Fibroblast of peridontal ligament (primary cell): ENCODE measurements around the gene MAPK13.
"Not testable (repeated sequence)": the region's sequence is repeated elsewhere in the genome, so short reads cannot be mapped to it uniquely, and the experiment has no call there.

Source experiments
- DNase-seq: peaks from one replicate; pipeline ENCODE4 v3.0.0-alpha.2; 2010; ENCODE audit errors: extremely low read depth

Gene MAPK13

GRCh38 chr6:36129941-36130666 lies at the start of gene MAPK13:
TSS of gene MAPK13 (plus strand) at chr6:36130513. CDS start at chr6:36130583, 70 bp downstream.
- peak; percentile 49 for DNase-seq

DNA sequence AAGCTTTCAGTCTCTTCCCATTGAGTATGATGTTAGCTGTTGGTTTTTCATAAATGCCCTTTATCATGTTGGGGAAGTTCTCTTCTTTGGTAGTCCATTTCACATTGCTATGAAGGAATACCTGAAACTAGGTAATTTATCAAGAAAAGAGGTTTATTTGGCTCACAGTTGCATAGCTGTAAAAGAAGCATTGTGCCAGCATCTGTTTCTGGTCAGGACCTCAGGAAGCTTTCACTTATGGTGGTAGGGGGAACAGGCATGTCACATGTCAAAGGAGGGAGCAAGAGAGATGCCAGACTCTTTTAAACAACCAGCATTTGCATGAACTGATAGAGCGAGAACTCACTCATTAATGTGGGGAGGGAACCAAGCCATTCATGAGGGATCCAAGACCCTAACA lies 48.0 kb upstream of the MAPK13 start:
- no peak for DNase-seq

DNA sequence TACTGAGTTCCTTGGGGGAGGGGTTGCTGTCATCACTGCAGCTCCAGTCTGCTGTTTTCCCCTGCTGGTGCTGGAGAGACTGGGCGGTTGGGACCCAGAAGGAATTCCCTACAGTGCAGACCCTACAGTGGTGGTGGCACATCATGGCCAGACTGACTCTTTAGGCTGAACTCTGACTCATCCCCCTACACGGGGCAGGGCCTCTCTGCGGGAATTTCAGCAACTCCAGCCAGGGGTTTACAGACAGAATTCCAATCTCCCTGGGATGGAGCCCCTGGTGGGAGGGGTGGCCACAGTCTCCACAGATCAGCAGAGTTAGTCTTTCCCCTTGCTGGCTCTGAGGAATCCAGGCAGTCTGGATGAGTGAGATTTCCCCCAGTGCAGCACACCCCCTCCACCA lies 46.9 kb upstream of the MAPK13 start:
- no peak for DNase-seq

DNA sequence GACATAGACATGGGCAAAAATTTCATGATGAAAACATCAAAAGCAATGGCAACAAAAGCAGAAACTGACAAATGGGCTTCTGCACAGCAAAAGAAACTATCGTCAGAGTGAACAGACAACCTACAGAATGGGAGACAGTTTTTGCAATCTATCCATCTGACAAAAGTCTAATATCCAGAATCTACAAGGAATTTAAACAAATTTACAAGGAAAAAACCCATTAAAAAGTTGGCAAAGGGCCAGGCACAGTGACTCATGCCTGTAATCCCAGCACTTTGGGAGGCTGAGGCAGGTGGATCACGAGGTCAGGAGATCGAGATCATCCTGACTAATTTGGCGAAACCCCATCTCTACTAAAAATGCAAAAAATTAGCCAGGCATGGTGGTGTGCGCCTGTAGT lies 42.1 kb upstream of the MAPK13 start:
- DNase-seq = not testable (repeated sequence)

- DNase-seq = no peak
Measured at GRCh38 chr6:36089048-36089447, 41.3 kb upstream of the MAPK13 start.

- DNase-seq = no peak
Measured at GRCh38 chr6:36094238-36094637, 36.1 kb upstream of the MAPK13 start.

- peak; percentile 79 for DNase-seq
Measured at GRCh38 chr6:36094753-36095496, 35.4 kb upstream of the MAPK13 start.

- no peak for DNase-seq
Measured at GRCh38 chr6:36095497-36096391, 34.6 kb upstream of the MAPK13 start.

DNA sequence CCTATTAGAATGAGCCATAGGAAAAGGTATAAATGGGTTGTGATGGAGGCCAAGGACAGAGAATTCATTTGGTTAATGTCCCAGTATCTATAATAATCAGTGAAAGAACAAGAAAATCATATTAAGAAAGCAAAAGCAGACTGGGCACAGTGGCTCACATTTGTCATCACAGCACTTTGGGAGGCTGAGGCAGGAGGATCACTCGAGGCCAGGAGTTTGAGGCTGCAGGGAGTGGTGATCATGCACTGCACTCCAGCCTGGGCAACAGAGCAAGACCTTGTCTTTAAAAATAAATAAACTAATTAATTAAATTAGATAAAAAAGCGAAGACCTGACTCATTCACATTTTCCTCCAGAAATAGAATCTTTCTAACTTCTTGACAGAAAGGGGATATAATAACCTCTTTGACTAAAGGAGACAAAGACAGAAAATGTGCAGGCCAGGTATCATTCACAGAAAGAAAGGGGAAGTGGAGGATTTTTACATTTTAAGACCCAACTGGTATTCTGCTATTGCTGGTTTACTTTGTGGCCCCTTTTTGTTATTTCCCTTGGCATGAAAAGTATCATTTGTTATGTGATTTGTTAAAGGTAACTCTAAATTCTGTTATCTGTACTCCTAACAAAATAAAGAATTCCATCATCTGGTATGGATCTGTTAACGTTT lies 31.9 kb upstream of the MAPK13 start:
- no peak for DNase-seq

DNA sequence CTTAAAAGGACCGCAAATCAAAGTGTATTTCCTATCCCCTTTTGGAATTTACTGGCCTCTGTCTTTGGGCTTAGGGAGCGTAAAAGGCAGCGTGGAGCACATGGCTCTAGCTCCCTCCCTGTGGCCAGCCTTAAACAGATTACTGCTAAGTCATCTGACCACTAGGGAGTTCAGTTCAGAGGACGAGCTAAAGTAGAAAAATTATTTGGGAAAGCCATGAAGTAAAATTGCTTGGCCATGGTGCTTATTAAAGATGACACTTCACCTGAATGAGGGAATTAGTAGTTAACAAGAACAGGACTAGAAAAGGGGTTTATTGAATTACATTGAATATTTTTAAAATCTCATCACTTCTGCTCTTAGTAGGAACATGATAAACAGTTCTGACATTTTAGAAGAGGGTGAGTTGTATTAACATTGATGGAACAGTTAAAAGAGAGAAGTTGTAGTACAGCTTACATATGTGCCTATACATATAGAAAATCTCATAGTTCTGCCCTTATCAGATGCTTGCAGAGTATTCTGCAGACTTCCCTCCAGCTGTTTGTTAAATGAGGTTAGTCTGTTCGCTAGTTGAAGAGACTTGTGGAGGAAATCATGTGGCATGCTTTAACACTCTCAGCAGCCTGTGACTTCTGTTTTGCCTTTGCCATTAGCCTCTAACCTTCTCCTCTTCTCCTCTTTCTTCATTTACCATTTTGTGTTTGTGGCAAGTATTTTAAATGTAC lies 31.2 kb upstream of the MAPK13 start:
- no peak for DNase-seq

DNA sequence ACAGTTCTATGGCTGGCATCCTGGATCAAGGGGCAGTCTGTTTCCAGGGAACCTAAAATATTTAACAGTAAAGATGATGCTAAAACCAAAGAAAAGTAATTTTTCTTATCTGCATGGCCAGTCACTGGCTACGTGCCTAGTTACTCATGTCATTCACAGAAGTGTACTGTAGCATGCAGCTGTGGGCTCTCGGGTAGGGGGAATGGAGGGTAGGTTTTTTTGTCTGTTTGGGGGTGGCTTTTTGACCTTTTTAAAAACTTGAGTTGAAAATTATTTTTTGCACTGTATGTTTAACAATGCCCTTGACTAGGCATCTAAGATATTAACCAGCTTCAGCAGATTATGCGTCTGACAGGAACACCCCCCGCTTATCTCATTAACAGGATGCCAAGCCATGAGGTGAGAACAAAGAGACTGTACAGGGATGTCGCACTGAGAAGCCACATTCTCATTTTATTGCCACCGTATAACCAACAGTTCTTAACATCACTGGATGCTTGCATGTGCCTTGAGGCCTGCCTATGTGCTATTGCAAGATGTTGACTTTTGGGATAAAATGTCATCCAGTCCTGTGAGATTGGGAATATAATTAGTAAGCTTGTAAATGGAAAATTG lies 30.3 kb upstream of the MAPK13 start:
- no peak for DNase-seq

- no peak for DNase-seq
Measured at GRCh38 chr6:36101691-36102090, 28.6 kb upstream of the MAPK13 start.

DNA sequence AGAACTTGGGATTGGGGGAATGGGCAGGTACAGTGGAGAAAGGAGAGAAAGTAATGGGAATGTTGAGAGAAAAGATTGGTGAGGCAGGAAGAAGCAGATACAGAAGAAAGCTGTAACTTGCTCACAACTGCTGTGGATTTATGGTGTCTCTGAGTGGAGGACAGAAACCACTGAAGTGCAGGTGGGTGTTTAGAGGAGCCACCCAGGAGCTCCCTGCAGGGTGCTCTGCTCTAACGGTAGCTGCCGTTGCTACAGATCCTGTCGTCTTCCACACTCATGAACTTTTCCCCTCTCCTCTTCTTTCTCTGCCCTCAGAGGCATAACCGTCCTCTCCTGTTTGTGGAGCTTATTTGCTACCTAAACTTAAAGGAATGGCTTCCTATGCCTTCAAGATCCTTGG lies 27.5 kb upstream of the MAPK13 start:
- DNase-seq = no peak

- DNase-seq = peak; percentile 37
Measured at GRCh38 chr6:36104836-36105235, 25.5 kb upstream of the MAPK13 start.

DNA sequence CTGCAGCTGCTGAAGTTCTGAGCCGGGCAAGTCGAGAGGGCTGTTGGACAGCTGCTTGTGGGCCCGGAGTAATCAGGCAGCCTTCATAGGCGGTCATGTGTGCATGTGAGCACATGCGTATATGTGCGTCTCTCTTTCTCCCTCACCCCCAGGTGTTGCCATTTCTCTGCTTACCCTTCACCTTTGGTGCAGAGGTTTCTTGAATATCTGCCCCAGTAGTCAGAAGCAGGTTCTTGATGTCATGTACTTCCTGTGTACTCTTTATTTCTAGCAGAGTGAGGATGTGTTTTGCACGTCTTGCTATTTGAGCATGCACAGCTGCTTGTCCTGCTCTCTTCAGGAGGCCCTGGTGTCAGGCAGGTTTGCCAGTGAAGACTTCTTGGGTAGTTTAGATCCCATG lies 21.2 kb upstream of the MAPK13 start:
- DNase-seq = no peak

GRCh38 chr6:36110050-36110449 lies 20.3 kb upstream of the MAPK13 start:
- DNase-seq = no peak

DNA sequence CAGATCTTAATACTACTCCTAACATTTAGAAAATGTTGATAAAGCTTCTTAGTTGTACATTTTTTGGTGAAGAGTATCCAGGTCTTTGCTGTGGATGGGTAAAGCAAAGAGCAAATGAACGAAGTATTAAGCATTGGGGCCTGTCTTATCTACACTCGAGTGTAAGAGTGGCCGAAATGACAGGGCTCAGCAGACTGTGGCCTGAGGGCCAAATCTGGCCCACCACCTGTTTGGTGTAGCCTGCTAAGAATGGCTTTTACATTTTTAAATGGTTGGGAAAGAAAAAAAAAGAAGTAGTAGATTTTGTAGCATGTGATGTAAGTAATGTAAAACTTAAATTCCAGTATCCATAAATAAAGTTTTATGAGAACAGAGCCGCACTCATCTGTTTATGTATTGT lies 19.4 kb upstream of the MAPK13 start:
- no peak for DNase-seq

- DNase-seq = no peak
Measured at GRCh38 chr6:36111526-36111925, 18.8 kb upstream of the MAPK13 start.

- no peak for DNase-seq
Measured at GRCh38 chr6:36113049-36113448, 17.3 kb upstream of the MAPK13 start.

- peak; percentile 31 for DNase-seq
Measured at GRCh38 chr6:36113703-36114102, 16.6 kb upstream of the MAPK13 start.
